Renal pelvis (tissue), 4 donors: ENCODE results near the gene MYOD1. TPM values are rescaled to one million over a fixed set of nuclear protein-coding genes. Genes with fewer than 3 reads are reported as not detected.

ENCODE experiments used
- DNase-seq: peaks from one replicate; pipeline ENCODE4 v3.0.0-alpha.2; 2013
- polyA plus RNA-seq, 3 donors: library from polyadenylated mRNA; unstranded; fragments of 120-200 nt; gene quantifications; one replicate each; pipeline ENCODE4 v1.2.1, GENCODE V29; 2013; ENCODE audit not compliant: insufficient read length in 3 of 3

Gene MYOD1
- polyA plus RNA-seq, 3 donors: 0.04 TPM; not detected in 2

- no peak for DNase-seq
Observed at GRCh38 chr11:17748761-17749721, 29.7 kb downstream of the MYOD1 start.

- DNase-seq: no peak
Observed at GRCh38 chr11:17750013-17750800, 30.8 kb downstream of the MYOD1 start.

- DNase-seq: no peak
Observed at GRCh38 chr11:17750801-17751165, 31.4 kb downstream of the MYOD1 start.

- DNase-seq: no peak
Observed at GRCh38 chr11:17751558-17751957, 32.2 kb downstream of the MYOD1 start.

GRCh38 chr11:17752144-17752543, 32.8 kb downstream of the MYOD1 start:
- no peak for DNase-seq

- no peak for DNase-seq
Observed at GRCh38 chr11:17753153-17753552, 33.8 kb downstream of the MYOD1 start.

GRCh38 chr11:17753641-17754040, 34.3 kb downstream of the MYOD1 start:
- DNase-seq: no peak

- no peak for DNase-seq
Observed at GRCh38 chr11:17755891-17756290, 36.5 kb downstream of the MYOD1 start.

- DNase-seq: no peak
Observed at GRCh38 chr11:17760102-17761029, 41.0 kb downstream of the MYOD1 start.

GRCh38 chr11:17762309-17762974, 43.1 kb downstream of the MYOD1 start:
- DNase-seq: no peak

- DNase-seq: no peak
Observed at GRCh38 chr11:17763244-17763643, 43.9 kb downstream of the MYOD1 start.

GRCh38 chr11:17763703-17764102, 44.3 kb downstream of the MYOD1 start:
- no peak for DNase-seq

GRCh38 chr11:17764446-17765218, 45.3 kb downstream of the MYOD1 start:
- no peak for DNase-seq

- no peak for DNase-seq
Observed at GRCh38 chr11:17765356-17766072, 46.1 kb downstream of the MYOD1 start.

GRCh38 chr11:17766073-17766359, 46.6 kb downstream of the MYOD1 start:
- no peak for DNase-seq

- DNase-seq: no peak
Observed at GRCh38 chr11:17766590-17766989, 47.2 kb downstream of the MYOD1 start.

- DNase-seq: no peak
Observed at GRCh38 chr11:17767301-17767885, 48.0 kb downstream of the MYOD1 start.

- DNase-seq: no peak
Observed at GRCh38 chr11:17767914-17768313, 48.5 kb downstream of the MYOD1 start.

GRCh38 chr11:17768547-17768946, 49.2 kb downstream of the MYOD1 start:
- no peak for DNase-seq

GRCh38 chr11:17769218-17769617, 49.8 kb downstream of the MYOD1 start:
- DNase-seq: no peak
